GM21381 (cell line): ENCODE measurements around the gene PRKAG1.

Experiments
- ATAC-seq: cut with Tn5 transposase; IDR thresholded peaks from one replicate; pipeline ENCODE4 v1.9.1; 2021; ENCODE audit warnings: mild to moderate bottlenecking, moderate library complexity; ENCODE audit not compliant: unreplicated experiment

PRKAG1 gene

GRCh38 chr12:48986720-48987291 is 31.8 kb downstream of the PRKAG1 start:
- no peak for ATAC-seq

GRCh38 chr12:48985901-48986300 is 32.7 kb downstream of the PRKAG1 start:
- no peak for ATAC-seq

- ATAC-seq = no peak
These were observed 33.1 kb downstream of the PRKAG1 start for GRCh38 chr12:48985475-48985897.

GRCh38 chr12:48982397-48983080 is 36.0 kb downstream of the PRKAG1 start:
- ATAC-seq = no peak

- no peak for ATAC-seq
These were observed 36.8 kb downstream of the PRKAG1 start for GRCh38 chr12:48981757-48982157.

GRCh38 chr12:48980953-48981756 is 37.4 kb downstream of the PRKAG1 start:
- no peak for ATAC-seq

- no peak for ATAC-seq
These were observed 38.1 kb downstream of the PRKAG1 start for GRCh38 chr12:48980389-48980952.

GRCh38 chr12:48979602-48980388 is 38.8 kb downstream of the PRKAG1 start:
- no peak for ATAC-seq

- no peak for ATAC-seq
These were observed 39.6 kb downstream of the PRKAG1 start for GRCh38 chr12:48978741-48979601.

GRCh38 chr12:48978291-48978740 is 40.3 kb downstream of the PRKAG1 start, which contains the start of gene WNT1:
TSS of gene WNT1 (plus strand) at chr12:48978322. CDS start at chr12:48978651, 329 bp downstream.
- ATAC-seq = no peak

GRCh38 chr12:48977290-48978281 is 41.0 kb downstream of the PRKAG1 start:
- ATAC-seq = no peak

GRCh38 chr12:48973941-48974673 is 44.5 kb downstream of the PRKAG1 start:
- ATAC-seq = no peak

- no peak for ATAC-seq
These were observed 45.0 kb downstream of the PRKAG1 start for GRCh38 chr12:48973531-48973930.

- ATAC-seq = no peak
These were observed 45.6 kb downstream of the PRKAG1 start for GRCh38 chr12:48972952-48973483.

- ATAC-seq = no peak
These were observed 46.2 kb downstream of the PRKAG1 start for GRCh38 chr12:48972213-48972951.

- no peak for ATAC-seq
These were observed 47.8 kb downstream of the PRKAG1 start for GRCh38 chr12:48970702-48971334.
